ENCODE results near the gene PILRA.
"Not testable (repeated sequence)": the region's sequence is repeated elsewhere in the genome, so short reads cannot be mapped to it uniquely, and the experiment has no call there.

PILRA gene

GRCh38 chr7:100378114-100378755 lies 4.9 kb downstream of the PILRA start:
- TF ChIP-seq CTCF (conservative IDR thresholded peaks at IDR 0.05; ENCODE audit: low read depth, low read length): no peak
- H3K4me3 ChIP-seq (ENCODE audit: low read depth, low read length): no peak overlapping the region

GRCh38 chr7:100380196-100380595 lies 6.9 kb downstream of the PILRA start:
- no peak for TF ChIP-seq CTCF (conservative IDR thresholded peaks at IDR 0.05; ENCODE audit: low read depth, low read length)
- no peak overlapping the region for H3K4me3 ChIP-seq (ENCODE audit: low read depth, low read length)
- DNase-seq (ENCODE audit: low read depth): no peak

More at GRCh38 chr7:100378114-100378755, 4.9 kb downstream of the PILRA start:
- DNase-seq (ENCODE audit: low read depth): no peak

GRCh38 chr7:100381531-100382233 lies 8.4 kb downstream of the PILRA start:
- not testable (repeated sequence) for DNase-seq (ENCODE audit: low read depth); H3K4me3 ChIP-seq (ENCODE audit: low read depth, low read length)

- DNase-seq (ENCODE audit: low read depth); H3K4me3 ChIP-seq (ENCODE audit: low read depth, low read length): not testable (repeated sequence)
Observed at GRCh38 chr7:100382234-100382853, 9.1 kb downstream of the PILRA start.

GRCh38 chr7:100384628-100385294 lies 11.5 kb downstream of the PILRA start:
- DNase-seq (ENCODE audit: low read depth): no peak
- H3K4me3 ChIP-seq (ENCODE audit: low read depth, low read length): no peak overlapping the region
- no peak for TF ChIP-seq CTCF (conservative IDR thresholded peaks at IDR 0.05; ENCODE audit: low read depth, low read length)

- H3K4me3 ChIP-seq (ENCODE audit: low read depth, low read length): no peak overlapping the region
- no peak for DNase-seq (ENCODE audit: low read depth)
- TF ChIP-seq CTCF (conservative IDR thresholded peaks at IDR 0.05; ENCODE audit: low read depth, low read length): no peak
Observed at GRCh38 chr7:100386940-100387339, 13.7 kb downstream of the PILRA start.

- DNase-seq (ENCODE audit: low read depth): no peak
- no peak overlapping the region for H3K4me3 ChIP-seq (ENCODE audit: low read depth, low read length)
- TF ChIP-seq CTCF (conservative IDR thresholded peaks at IDR 0.05; ENCODE audit: low read depth, low read length): no peak
Observed at GRCh38 chr7:100387695-100388094, 14.4 kb downstream of the PILRA start.
